ENCODE results near the gene SCAPER. TPM values are rescaled to one million over a fixed set of nuclear protein-coding genes. Genes with fewer than 3 reads are reported as not detected.

SCAPER gene
- total RNA-seq, 1 experiment from 2014 or later: 15.3 TPM

DNA sequence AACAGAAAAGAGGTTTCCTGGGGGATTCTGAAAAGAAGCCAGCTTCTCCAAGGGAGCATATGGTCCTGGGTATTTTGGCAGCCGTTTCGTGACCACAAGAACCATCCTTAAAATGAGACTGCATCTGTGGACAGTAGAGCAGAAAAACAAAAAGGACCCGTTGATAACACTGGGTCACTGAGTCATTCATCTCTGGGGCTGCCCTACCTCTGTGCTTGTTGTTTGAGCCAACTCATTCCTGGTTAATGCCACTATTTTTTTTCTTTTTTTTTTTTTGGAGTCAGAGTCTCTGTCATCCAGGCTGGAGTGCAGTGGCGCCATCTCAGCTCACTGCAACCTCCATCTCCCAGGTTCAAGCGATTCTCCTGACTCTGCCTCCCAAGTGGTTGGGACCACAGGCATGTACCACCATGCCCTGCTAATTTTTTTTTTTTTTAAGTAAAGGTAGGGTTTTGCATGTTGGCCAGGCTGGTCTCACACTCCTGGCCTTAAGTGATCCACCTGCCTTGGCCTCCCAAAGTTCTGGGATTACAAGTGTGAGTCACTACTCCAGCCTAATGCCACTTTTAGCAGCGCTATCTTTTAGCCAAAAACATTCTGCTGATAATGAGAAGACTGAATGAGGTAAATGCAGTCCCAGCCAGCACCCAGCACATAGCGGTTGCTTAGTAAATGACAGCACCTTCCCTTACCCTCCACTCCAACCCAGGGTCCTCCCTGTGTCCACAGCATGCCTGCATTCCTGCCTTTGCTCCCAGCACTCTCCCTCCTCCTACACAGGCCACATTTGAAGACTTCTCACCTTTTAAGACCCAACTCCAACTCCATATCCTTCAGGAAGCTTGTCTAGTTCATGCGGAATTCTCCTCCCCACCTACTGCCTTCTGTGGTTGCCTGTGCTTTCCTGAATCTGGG lies 577.7 kb downstream of the SCAPER start:
- no peak overlapping the region for H3K4me3 ChIP-seq (ENCODE audit: low read depth in 2 of 2, low read length in 2 of 2)
- no peaks in the 10 kb centered on the region for H3K9me3 ChIP-seq (ENCODE audit: control insufficient read depth, insufficient read depth, low read depth, low read length)
- no peaks in the 10 kb centered on the region for H3K36me3 ChIP-seq (ENCODE audit: control insufficient read depth, insufficient read depth, low read length)
- intact Hi-C loops (cut with micrococcal nuclease; ENCODE audit: unreplicated experiment): no loop called here
- no peaks in the 10 kb centered on the region for H3K4me1 ChIP-seq (ENCODE audit: control insufficient read depth, insufficient read depth, low read length)
- no TSS peak for BruUV-seq (replicated peaks)
- CTCF ChIA-PET: interaction anchor here (0.5 kb wide), 1 partner anchor 17 kb away, joined by 11 read pairs; no protein-coding TSS in a partner anchor
- TF ChIP-seq, protein P1, sequence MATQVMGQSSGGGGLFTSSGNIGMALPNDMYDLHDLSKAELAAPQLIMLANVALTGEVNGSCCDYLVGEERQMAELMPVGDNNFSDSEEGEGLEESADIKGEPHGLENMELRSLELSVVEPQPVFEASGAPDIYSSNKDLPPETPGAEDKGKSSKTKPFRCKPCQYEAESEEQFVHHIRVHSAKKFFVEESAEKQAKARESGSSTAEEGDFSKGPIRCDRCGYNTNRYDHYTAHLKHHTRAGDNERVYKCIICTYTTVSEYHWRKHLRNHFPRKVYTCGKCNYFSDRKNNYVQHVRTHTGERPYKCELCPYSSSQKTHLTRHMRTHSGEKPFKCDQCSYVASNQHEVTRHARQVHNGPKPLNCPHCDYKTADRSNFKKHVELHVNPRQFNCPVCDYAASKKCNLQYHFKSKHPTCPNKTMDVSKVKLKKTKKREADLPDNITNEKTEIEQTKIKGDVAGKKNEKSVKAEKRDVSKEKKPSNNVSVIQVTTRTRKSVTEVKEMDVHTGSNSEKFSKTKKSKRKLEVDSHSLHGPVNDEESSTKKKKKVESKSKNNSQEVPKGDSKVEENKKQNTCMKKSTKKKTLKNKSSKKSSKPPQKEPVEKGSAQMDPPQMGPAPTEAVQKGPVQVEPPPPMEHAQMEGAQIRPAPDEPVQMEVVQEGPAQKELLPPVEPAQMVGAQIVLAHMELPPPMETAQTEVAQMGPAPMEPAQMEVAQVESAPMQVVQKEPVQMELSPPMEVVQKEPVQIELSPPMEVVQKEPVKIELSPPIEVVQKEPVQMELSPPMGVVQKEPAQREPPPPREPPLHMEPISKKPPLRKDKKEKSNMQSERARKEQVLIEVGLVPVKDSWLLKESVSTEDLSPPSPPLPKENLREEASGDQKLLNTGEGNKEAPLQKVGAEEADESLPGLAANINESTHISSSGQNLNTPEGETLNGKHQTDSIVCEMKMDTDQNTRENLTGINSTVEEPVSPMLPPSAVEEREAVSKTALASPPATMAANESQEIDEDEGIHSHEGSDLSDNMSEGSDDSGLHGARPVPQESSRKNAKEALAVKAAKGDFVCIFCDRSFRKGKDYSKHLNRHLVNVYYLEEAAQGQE (IDR thresholded peaks at IDR 0.05; ENCODE audit: insufficient read depth in 1 of 2, low read depth in 2 of 2, low read length in 1 of 2): no peak
- TF ChIP-seq TCF7L2 (IDR thresholded peaks at IDR 0.05; ENCODE audit: low read depth, low read length): no peak
- TF ChIP-seq CTCF (IDR thresholded peaks at IDR 0.05): no peak
- TF ChIP-seq POLR2AphosphoS5 (IDR thresholded peaks at IDR 0.05; ENCODE audit: low read depth, low read length): no peak
- no peak overlapping the region for H3K27ac ChIP-seq (ENCODE audit: low read length)
- DNase-seq (ENCODE audit: low read depth, low spot score): no peak
- POLR2A ChIA-PET: no interaction called here
- no peaks in the 10 kb centered on the region; the same call in 1 of the 2 replicates for H3K27me3 ChIP-seq (ENCODE audit: control insufficient read depth, insufficient read depth, low read length)
- no peak for ATAC-seq
- in situ Hi-C loops (cut with HindIII; ENCODE audit: low pct_unique_long_range_greater_than_20kb, low sequenced_read_pairs): no loop called here

DNA sequence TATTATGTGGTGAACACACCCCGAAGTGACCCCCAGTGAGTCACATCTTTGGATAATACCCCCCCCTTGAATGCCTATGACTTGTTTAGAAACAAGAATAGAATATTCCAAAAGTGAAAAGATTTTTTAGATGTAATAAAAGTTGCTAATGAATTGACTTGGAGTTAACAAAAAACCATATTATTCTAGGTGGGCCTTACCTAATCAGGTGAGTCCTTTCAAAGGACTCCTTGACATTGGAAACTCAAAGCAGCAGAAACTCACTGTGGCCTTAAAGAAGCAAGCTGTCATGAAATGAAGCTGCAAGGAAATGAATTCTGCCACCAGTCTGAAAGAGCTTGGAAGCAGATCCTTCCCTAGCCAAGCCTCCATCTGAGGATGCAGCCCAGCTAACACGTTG lies 579.4 kb downstream of the SCAPER start:
- intact Hi-C loops (cut with micrococcal nuclease; ENCODE audit: unreplicated experiment): no loop called here
- ChIA-PET CTCF (interaction anchor here (0.6 kb wide), 1 partner anchor 36 kb away, joined by 8 read pairs; no protein-coding TSS in a partner anchor), POLR2A (no interaction called here)
- no peak overlapping the region for H3K27ac ChIP-seq (ENCODE audit: low read length)
- no peak for ATAC-seq
- no peaks in the 10 kb centered on the region for H3K4me1 ChIP-seq (ENCODE audit: control insufficient read depth, insufficient read depth, low read length)
- TF ChIP-seq CTCF (IDR thresholded peaks at IDR 0.05) (no peak), POLR2AphosphoS5 (IDR thresholded peaks at IDR 0.05; ENCODE audit: low read depth, low read length) (no peak), SIN3A (IDR thresholded peaks at IDR 0.05; ENCODE audit: borderline replicate concordance, insufficient read depth, low read depth, low read length) (no peak), TCF7L2 (IDR thresholded peaks at IDR 0.05; ENCODE audit: low read depth, low read length) (no peak)
- TF ChIP-seq, protein P1 (IDR thresholded peaks at IDR 0.05; ENCODE audit: insufficient read depth in 1 of 2, low read depth in 2 of 2, low read length in 1 of 2): no peak
- BruUV-seq (replicated peaks): no TSS peak
- no peak overlapping the region for H3K4me3 ChIP-seq (ENCODE audit: low read depth in 2 of 2, low read length in 2 of 2)
- no peak for DNase-seq (ENCODE audit: low read depth, low spot score)
- H3K27me3 ChIP-seq (ENCODE audit: control insufficient read depth, insufficient read depth, low read length): no peaks in the 10 kb centered on the region; the same call in 1 of the 2 replicates
- no peaks in the 10 kb centered on the region for H3K9me3 ChIP-seq (ENCODE audit: control insufficient read depth, insufficient read depth, low read depth, low read length)
- in situ Hi-C loops (cut with HindIII; ENCODE audit: low pct_unique_long_range_greater_than_20kb, low sequenced_read_pairs): no loop called here
- no peaks in the 10 kb centered on the region for H3K36me3 ChIP-seq (ENCODE audit: control insufficient read depth, insufficient read depth, low read length)
